RWPE2 (cell line): Measurements from ENCODE around the gene HPS1.
A peak's percentile ranks its signal among the peaks of the same experiment; 100 is the strongest.

ENCODE experiments used
- ATAC-seq: fragments of 200-7000 bp; cut with Tn5 transposase; 3 replicates; pipeline ENCODE4 v1.9.1; 2021; ENCODE audit warnings: low read depth
- DNase-seq: peaks from one replicate; pipeline ENCODE4 v3.0.0-alpha.2; 2020; ENCODE audit warnings: low spot score
- H3K27ac ChIP-seq: fragments of 450-650 bp; 2 replicates; pipeline ENCODE4 v1.5.1; 2017; ENCODE audit warnings: mild to moderate bottlenecking; ENCODE audit not compliant: poor library complexity, severe bottlenecking
- H3K27me3 ChIP-seq: fragments of 250-450 bp; sonication (Bioruptor Pico); 2 replicates; pipeline ENCODE4 v1.5.1; 2021; ENCODE audit warnings: mild to moderate bottlenecking, moderate library complexity; ENCODE audit not compliant: insufficient read depth, poor library complexity, severe bottlenecking
- H3K36me3 ChIP-seq: fragments of 250-450 bp; sonication (Bioruptor Pico); 2 replicates; pipeline ENCODE4 v1.5.1; 2020; ENCODE audit warnings: low read depth, mild to moderate bottlenecking, moderate library complexity
- H3K4me1 ChIP-seq: fragments of 250-450 bp; sonication (Bioruptor Pico); 2 replicates; pipeline ENCODE4 v1.5.1; 2021; ENCODE audit warnings: mild to moderate bottlenecking, moderate library complexity; ENCODE audit not compliant: insufficient read depth, poor library complexity, severe bottlenecking
- H3K4me3 ChIP-seq: fragments of 250-450 bp; sonication (Bioruptor Pico); 2 replicates; pipeline ENCODE4 v1.5.1; 2021; ENCODE audit warnings: mild to moderate bottlenecking, moderate library complexity; ENCODE audit not compliant: severe bottlenecking
- H3K9me3 ChIP-seq: fragments of 250-450 bp; sonication (Bioruptor Pico); 2 replicates; pipeline ENCODE4 v1.5.1; 2021; ENCODE audit warnings: mild to moderate bottlenecking, moderate library complexity; ENCODE audit not compliant: severe bottlenecking
- CTCF ChIP-seq: fragments of 450-650 bp; IDR thresholded peaks from one replicate; pipeline ENCODE4 v1.5.1; 2017; ENCODE audit warnings: mild to moderate bottlenecking, moderate library complexity; ENCODE audit not compliant: poor library complexity, severe bottlenecking

HPS1 gene

GRCh38 chr10:98407017-98407743 is 39.6 kb downstream of the HPS1 start:
- no peaks in the 10 kb centered on the region for H3K27me3 ChIP-seq
- no peak for TF ChIP-seq CTCF
- DNase-seq: no peak
- no peaks in the 10 kb centered on the region for H3K36me3 ChIP-seq
- H3K9me3 ChIP-seq: no peaks in the 10 kb centered on the region
- ATAC-seq: no peak
- H3K4me1 ChIP-seq: peaks cover 13% of the 10 kb centered on the region
- no peak overlapping the region for H3K4me3 ChIP-seq
- H3K27ac ChIP-seq: no peak overlapping the region

- H3K27ac ChIP-seq: no peak overlapping the region
- no peaks in the 10 kb centered on the region for H3K9me3 ChIP-seq
- H3K4me3 ChIP-seq: no peak overlapping the region
- DNase-seq (no peak), ATAC-seq (no peak)
- no peaks in the 10 kb centered on the region for H3K27me3 ChIP-seq
- H3K36me3 ChIP-seq: no peaks in the 10 kb centered on the region
- peaks cover 13% of the 10 kb centered on the region for H3K4me1 ChIP-seq
- no peak for TF ChIP-seq CTCF
Measured at GRCh38 chr10:98405422-98405821, 41.3 kb downstream of the HPS1 start.

GRCh38 chr10:98404571-98405359 is 42.0 kb downstream of the HPS1 start:
- Histone ChIP-seq H3K4me3 (no peak overlapping the region), H3K27ac (peak overlapping the region; percentile 38), H3K9me3 (no peaks in the 10 kb centered on the region), H3K27me3 (no peaks in the 10 kb centered on the region), H3K4me1 (peaks cover 13% of the 10 kb centered on the region), H3K36me3 (no peaks in the 10 kb centered on the region)
- DNase-seq (no peak), ATAC-seq (peak; percentile 76)
- no peak for TF ChIP-seq CTCF

- H3K4me3 ChIP-seq: no peak overlapping the region
- H3K9me3 ChIP-seq: no peaks in the 10 kb centered on the region
- ATAC-seq (peak; percentile 70), DNase-seq (no peak)
- H3K27me3 ChIP-seq: no peaks in the 10 kb centered on the region
- no peaks in the 10 kb centered on the region for H3K36me3 ChIP-seq
- H3K4me1 ChIP-seq: peaks cover 13% of the 10 kb centered on the region
- no peak for TF ChIP-seq CTCF
- peak overlapping the region; percentile 38 for H3K27ac ChIP-seq
Measured at GRCh38 chr10:98403812-98404504, 42.8 kb downstream of the HPS1 start.
